Adrenal gland (tissue), 19 donors: ENCODE measurements around the gene WBP4. TPM values are rescaled to one million over a fixed set of nuclear protein-coding genes. Genes with fewer than 3 reads are reported as not detected.
A peak's percentile ranks its signal among the peaks of the same experiment; 100 is the strongest.

Experiments
- DNase-seq, 7 donors: peaks; one replicate each; pipeline ENCODE4 v3.0.0-alpha.2; 2019 to 2020
- H3K27ac ChIP-seq, 5 donors: fragments of 200-600 bp; sonication (generic) in 4 of 5; 1 replicate in 3 of 5; 2 replicates in 2 of 5; pipeline versions ENCODE4 v1.5.1 to v1.8.0; 2016 to 2020; ENCODE audit warnings: mild to moderate bottlenecking in 1 of 5
- H3K27me3 ChIP-seq: fragments of 200-600 bp; 2 replicates; pipeline ENCODE4 v1.8.0; 2021
- H3K36me3 ChIP-seq, 2 donors: fragments of 200-600 bp; replicated peaks in 1 of 2; 1 replicate in 1 of 2; 2 replicates in 1 of 2; pipeline versions ENCODE4 v1.5.1 to v1.8.0; 2018 to 2022
- H3K4me1 ChIP-seq, 2 donors: fragments of 200-600 bp; replicated peaks in 1 of 2; 1 replicate in 1 of 2; 2 replicates in 1 of 2; pipeline versions ENCODE4 v1.5.1 to v1.8.0; 2018 to 2021
- H3K4me3 ChIP-seq, 4 donors: fragments of 200-600 bp; sonication (generic) in 3 of 4; one replicate each; pipeline ENCODE4 v1.5.1; 2016 to 2018
- H3K9me3 ChIP-seq, 3 donors: fragments of 200-600 bp; sonication (generic) in 1 of 3; replicated peaks in 1 of 3; 1 replicate in 2 of 3; 2 replicates in 1 of 3; pipeline versions ENCODE4 v1.5.1 to v1.8.0; 2016 to 2021
- POLR2A ChIP-seq, 2 donors: fragments of 450-650 bp; IDR thresholded peaks; one replicate each; pipeline ENCODE4 v1.6.1; 2017; ENCODE audit warnings: antibody characterized with exemption in 2 of 2, mild to moderate bottlenecking in 2 of 2, moderate library complexity in 1 of 2
- WGBS, 4 donors: extraction: QIAGEN DNeasy Blood & Tissue Kit in 2 of 4; methylation state at CpG; one replicate each; pipeline versions ENCODE4 v1.1.5 to v1.1.7; 2013 to 2017; 5-methylcytosine and 5-hydroxymethylcytosine counted together
- intact Hi-C, 2 donors: fragments of 100-400 bp; cut with DNase I; formaldehyde crosslinking; loops; one replicate each; pipeline versions ENCODE4 v1.14.1 to v1.15.0; 2022 to 2023
- long read RNA-seq, 10 donors: library from polyadenylated mRNA in 3 of 10; unstranded in 2 of 10; stranded (forward) in 1 of 10; transcript quantifications; one replicate each; pipeline ENCODE4 v2.0.0 and lab custom pipeline, GENCODE V29; 2021 to 2026
- polyA plus RNA-seq, 3 donors: library from polyadenylated mRNA; stranded (reverse); fragments of 200-250 nt in 2 of 3; fragments of 350-450 nt in 1 of 3; fragmentation: Illumina TruSeq in 1 of 3; extraction: RNeasy Lipid Tissue Mini Kit (QIAGEN cat#74804) in 1 of 3; gene quantifications; one replicate each; pipeline ENCODE4 v1.2.3, GENCODE V29; 2013 to 2014
- total RNA-seq, 9 donors: library from RNA; depleted of rRNA in 4 of 9; stranded (reverse); fragments of >200 nt in 4 of 9; fragments of 120-200 nt in 1 of 9; fragmentation: NEBNext Ultra II Directional in 1 of 9; extraction: Animal tissue kit (Norgen Biotek cat#: 25700) in 1 of 9; gene quantifications; one replicate each; pipeline versions ENCODE4 v1.1.0 to v1.2.4, GENCODE V29; 2013 to 2023
- TF ChIP-seq, protein P1 (sequence below), 6 experiments: fragments of 450-650 bp in 4 of 6; fragments of 200-600 bp in 2 of 6; sonication (generic) in 1 of 6; IDR thresholded peaks; 1 replicate in 5 of 6; 2 replicates in 1 of 6; pipeline versions ENCODE4 v1.5.1 to v1.8.0; 2016 to 2021; ENCODE audit warnings: antibody characterized with exemption in 6 of 6, mild to moderate bottlenecking in 2 of 6, moderate library complexity in 1 of 6
- donor health status: healthy with polysubstance abuse.
- donor health status: Bipolar disorder and iron deficiency.
- donor health status: DM: yes; HTN: yes; CAD: no.
- donor health status: DM: no; HTN: no; CAD: no.
- donor health status: DM: no; HTN: no; CAD: no.
- donor health status: DM: yes; HTN: yes; CAD: no.

The WBP4 gene
- 10 to 100 TPM in 6 of 9 donors, 1 to 10 TPM in 3; 8.1 to 24.2 (median 11.6) TPM for total RNA-seq
- 10 to 100 TPM; 21.2 to 28.5 (median 28.0) TPM for polyA plus RNA-seq
- long read RNA-seq, donor 1, transcript WBP4-201 (10 exons, 2,623 nt): major isoform, 5 of 24 reads
- long read RNA-seq, donor 1, partial matches to known transcripts: 19 of 24 reads
- long read RNA-seq, donor 1, other reads (novel, unspliced or antisense): 0 of 24 reads
- long read RNA-seq, donor 2, partial matches to known transcripts: 11 of 13 reads
- long read RNA-seq, donor 2, other reads (novel, unspliced or antisense): 0 of 13 reads
- long read RNA-seq, donor 3, transcript WBP4-201 (10 exons, 2,623 nt): major isoform, 5 of 5 reads
- long read RNA-seq, donor 3, partial matches to known transcripts: 0 of 5 reads
- long read RNA-seq, donor 3, other reads (novel, unspliced or antisense): 0 of 5 reads
- long read RNA-seq, donor 4, partial matches to known transcripts: 23 of 29 reads
- long read RNA-seq, donor 4, other reads (novel, unspliced or antisense): 5 of 29 reads
- long read RNA-seq, donor 5, transcript WBP4-201 (10 exons, 2,623 nt): major isoform, 19 of 25 reads
- long read RNA-seq, donor 5, partial matches to known transcripts: 4 of 25 reads
- long read RNA-seq, donor 5, other reads (novel, unspliced or antisense): 2 of 25 reads
- long read RNA-seq, donor 6, partial matches to known transcripts: 23 of 27 reads
- long read RNA-seq, donor 6, other reads (novel, unspliced or antisense): 4 of 27 reads
- long read RNA-seq, donor 7, partial matches to known transcripts: 0 of 1 reads
- long read RNA-seq, donor 7, other reads (novel, unspliced or antisense): 0 of 1 reads
- long read RNA-seq, donor 8, transcript WBP4-201 (10 exons, 2,623 nt): major isoform, 5 of 30 reads
- long read RNA-seq, donor 8, partial matches to known transcripts: 25 of 30 reads
- long read RNA-seq, donor 8, other reads (novel, unspliced or antisense): 0 of 30 reads
- long read RNA-seq, donor 9, partial matches to known transcripts: 12 of 16 reads
- long read RNA-seq, donor 9, other reads (novel, unspliced or antisense): 0 of 16 reads
- long read RNA-seq, donor 10: 0 reads

DNA sequence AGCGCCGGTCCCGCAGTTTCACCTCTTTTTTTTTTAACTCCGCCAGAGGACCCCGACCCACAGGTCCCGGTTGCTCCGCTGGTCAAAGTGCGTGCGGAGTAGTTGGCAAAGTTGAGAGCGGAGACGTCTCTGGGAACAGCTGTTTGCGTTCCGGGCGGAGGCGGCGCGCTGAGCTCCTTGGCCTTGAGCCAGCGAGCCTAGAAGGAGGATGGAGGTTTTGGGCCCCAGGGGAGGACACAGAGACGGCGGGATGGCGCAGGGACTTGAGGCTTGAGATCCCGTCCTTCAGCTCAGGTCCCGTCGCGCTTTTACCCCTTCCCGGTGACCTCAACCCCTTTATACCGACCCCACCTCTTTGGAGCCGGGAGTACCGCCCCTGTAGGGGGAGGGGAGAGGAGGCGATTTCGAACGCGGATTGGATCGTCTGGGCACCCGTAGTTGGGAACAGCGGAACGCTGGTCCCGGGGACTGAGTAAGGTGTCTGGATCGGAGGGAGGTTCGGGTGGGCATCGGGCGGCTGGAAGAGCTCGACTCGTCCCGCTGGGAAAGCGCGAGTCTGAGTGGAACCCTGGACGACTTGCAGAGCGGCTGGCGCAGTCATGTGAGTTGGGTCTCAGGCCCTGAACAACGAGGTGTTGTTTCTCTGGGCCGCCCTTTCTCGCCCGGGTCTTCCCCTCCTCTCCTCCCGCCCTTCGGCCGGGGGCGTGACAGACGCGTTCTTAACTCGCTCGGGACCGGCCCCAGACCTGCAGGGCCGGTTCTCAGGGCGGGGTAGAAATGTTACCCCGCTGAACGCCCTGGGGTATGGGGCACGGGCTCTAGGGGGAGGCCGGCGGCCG, at the start of gene WBP4:
Gene WBP4 (plus strand): TSS at position 435 of the 839 bp plus-strand sequence. CDS start 165 bp downstream, at position 600.
- H3K27me3 ChIP-seq: no peaks in the 10 kb centered on the region
- peak in 1 of 2 donors; percentile 83 for TF ChIP-seq POLR2A (IDR thresholded peaks at IDR 0.05)
- TF ChIP-seq, protein P1, sequence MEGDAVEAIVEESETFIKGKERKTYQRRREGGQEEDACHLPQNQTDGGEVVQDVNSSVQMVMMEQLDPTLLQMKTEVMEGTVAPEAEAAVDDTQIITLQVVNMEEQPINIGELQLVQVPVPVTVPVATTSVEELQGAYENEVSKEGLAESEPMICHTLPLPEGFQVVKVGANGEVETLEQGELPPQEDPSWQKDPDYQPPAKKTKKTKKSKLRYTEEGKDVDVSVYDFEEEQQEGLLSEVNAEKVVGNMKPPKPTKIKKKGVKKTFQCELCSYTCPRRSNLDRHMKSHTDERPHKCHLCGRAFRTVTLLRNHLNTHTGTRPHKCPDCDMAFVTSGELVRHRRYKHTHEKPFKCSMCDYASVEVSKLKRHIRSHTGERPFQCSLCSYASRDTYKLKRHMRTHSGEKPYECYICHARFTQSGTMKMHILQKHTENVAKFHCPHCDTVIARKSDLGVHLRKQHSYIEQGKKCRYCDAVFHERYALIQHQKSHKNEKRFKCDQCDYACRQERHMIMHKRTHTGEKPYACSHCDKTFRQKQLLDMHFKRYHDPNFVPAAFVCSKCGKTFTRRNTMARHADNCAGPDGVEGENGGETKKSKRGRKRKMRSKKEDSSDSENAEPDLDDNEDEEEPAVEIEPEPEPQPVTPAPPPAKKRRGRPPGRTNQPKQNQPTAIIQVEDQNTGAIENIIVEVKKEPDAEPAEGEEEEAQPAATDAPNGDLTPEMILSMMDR (IDR thresholded peaks at IDR 0.05): peak in 1 of 6 experiments; percentile 11
- H3K4me1 ChIP-seq: peaks cover 60 to 66% of the 10 kb centered on the region in 2 donors
- DNase-seq: peak; percentile 95 to 98 (median 96)
- intact Hi-C loops: no loop called here
- peak within 1 kb of the TSS; percentile 97 to 99 (median 98) for H3K27ac ChIP-seq
- H3K9me3 ChIP-seq: no peaks in the 10 kb centered on the region
- peak within 1 kb of the TSS; percentile 83 to 91 (median 86) for H3K4me3 ChIP-seq
- WGBS, 4 donors: 0 to 1% (median 0%) methylated on average over 26 to 71 of the region's 71 CpGs
- peaks cover 0 to 12% of the 10 kb centered on the region in 2 donors for H3K36me3 ChIP-seq

GRCh38 chr13:41012536-41012935, 48.8 kb upstream of the WBP4 start:
- intact Hi-C loops: no loop called here
- Histone ChIP-seq H3K36me3 (no peaks in the 10 kb centered on the region), H3K4me1 (peaks cover 0 to 30% of the 10 kb centered on the region in 2 donors), H3K4me3 (no peak overlapping the region), H3K9me3 (no peaks in the 10 kb centered on the region), H3K27me3 (no peaks in the 10 kb centered on the region), H3K27ac (no peak overlapping the region)
- TF ChIP-seq, protein P1 (IDR thresholded peaks at IDR 0.05): no peak
- no peak for TF ChIP-seq POLR2A (IDR thresholded peaks at IDR 0.05)
- no peak for DNase-seq
- WGBS, 4 donors: 90 to 97% (median 95%) methylated on average over 2 of the region's 2 CpGs

DNA sequence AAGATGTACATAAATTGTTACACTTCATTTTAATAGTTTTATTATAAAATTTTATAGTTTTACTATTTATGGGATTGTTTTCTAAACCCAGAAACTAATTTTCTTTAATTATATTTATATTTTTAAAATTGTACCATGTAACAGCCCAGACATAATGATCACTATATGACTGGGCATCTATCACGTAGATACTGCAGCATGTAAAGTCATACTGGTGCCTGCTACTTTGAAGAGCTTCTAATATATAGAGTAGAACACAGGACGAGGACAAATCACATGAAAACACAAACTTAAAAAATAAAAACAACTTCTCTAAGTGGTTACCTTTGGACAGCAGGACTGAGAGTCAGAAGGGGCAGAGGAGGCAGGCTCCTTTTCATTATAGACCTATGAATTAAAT, 47.5 kb upstream of the WBP4 start:
- Histone ChIP-seq H3K4me1 (peaks cover 0 to 30% of the 10 kb centered on the region in 2 donors), H3K27ac (no peak overlapping the region), H3K9me3 (no peaks in the 10 kb centered on the region), H3K36me3 (no peaks in the 10 kb centered on the region), H3K27me3 (no peaks in the 10 kb centered on the region), H3K4me3 (no peak overlapping the region)
- TF ChIP-seq POLR2A (IDR thresholded peaks at IDR 0.05): no peak
- TF ChIP-seq, protein P1 (IDR thresholded peaks at IDR 0.05): no peak
- WGBS, 4 donors: 82 to 89% (median 86%) methylated on average over 2 of the region's 2 CpGs
- DNase-seq: no peak
- intact Hi-C loops: no loop called here
